WTC11 (cell line): ENCODE data around the gene TTLL11. TPM values are rescaled to one million over a fixed set of nuclear protein-coding genes. Genes with fewer than 3 reads are reported as not detected.

Source experiments
- ATAC-seq: fragments of 200-7000 bp; cut with Tn5 transposase; 2 replicates; pipeline ENCODE4 v1.10.0; 2021; ENCODE audit warnings: mild to moderate bottlenecking, moderate library complexity
- CTCF ChIA-PET: fragments of 300-600 bp; sonication (Branson Sonifier 250); formaldehyde crosslinking; loops from one replicate; lab custom pipeline; 2021; ENCODE audit warnings: antibody characterized with exemption; lab: Charles Lee
- POLR2A ChIA-PET: fragments of 350-600 bp; sonication (Branson Sonifier 250); formaldehyde crosslinking; loops from one replicate; lab custom pipeline; 2021; ENCODE audit warnings: antibody characterized with exemption; lab: Charles Lee
- DNase-seq: peaks from one replicate; pipeline ENCODE4 v3.0.0; 2021; ENCODE audit warnings: low spot score
- H3K27ac Mint-ChIP-seq: 2 replicates; pipeline ENCODE4 v1.8.0; 2021; ENCODE audit warnings: mixed read lengths
- H3K27me3 Mint-ChIP-seq: 2 replicates; pipeline ENCODE4 v1.8.0; 2021; ENCODE audit warnings: low read depth, mild to moderate bottlenecking, moderate library complexity, mixed read lengths
- H3K36me3 Mint-ChIP-seq: 2 replicates; pipeline ENCODE4 v1.8.0; 2021; ENCODE audit warnings: mixed read lengths
- H3K4me1 Mint-ChIP-seq: 2 replicates; pipeline ENCODE4 v1.8.0; 2022; ENCODE audit warnings: mixed read lengths
- H3K4me3 Mint-ChIP-seq: 2 replicates; pipeline ENCODE4 v1.8.0; 2021; ENCODE audit warnings: mild to moderate bottlenecking, moderate library complexity, mixed read lengths
- H3K9me3 Mint-ChIP-seq: 2 replicates; pipeline ENCODE4 v1.8.0; 2021; ENCODE audit warnings: mixed read lengths
- EMX1 ChIP-seq: fragments of 250-450 bp; sonication (Bioruptor Pico); IDR thresholded peaks from 2 replicates; pipeline ENCODE4 v1.8.0; 2021; ENCODE audit warnings: mild to moderate bottlenecking
- ESRRA ChIP-seq: sonication (generic); formaldehyde crosslinking; IDR thresholded peaks from 2 replicates; pipeline ENCODE4 v1.8.1; 2022; ENCODE audit warnings: mild to moderate bottlenecking, missing genetic modification reagents, borderline replicate concordance
- ETV6 ChIP-seq: sonication (generic); formaldehyde crosslinking; IDR thresholded peaks from 2 replicates; pipeline ENCODE4 v1.8.1; 2022; ENCODE audit warnings: mild to moderate bottlenecking, missing genetic modification reagents
- HMGA2 ChIP-seq: fragments of 250-450 bp; sonication (Bioruptor Pico); IDR thresholded peaks from 2 replicates; pipeline ENCODE4 v1.4.0; 2021; ENCODE audit warnings: mild to moderate bottlenecking, moderate library complexity
- JAZF1 ChIP-seq: fragments of 250-450 bp; sonication (Bioruptor Pico); IDR thresholded peaks from 2 replicates; pipeline ENCODE4 v1.9.0; 2021; ENCODE audit warnings: moderate library complexity, mild to moderate bottlenecking, inconsistent platforms
- JUN ChIP-seq: sonication (generic); formaldehyde crosslinking; IDR thresholded peaks from 2 replicates; pipeline ENCODE4 v1.8.0; 2023; ENCODE audit warnings: mild to moderate bottlenecking, missing genetic modification reagents
- MXD4 ChIP-seq: fragments of 250-450 bp; sonication (Bioruptor Pico); IDR thresholded peaks from 2 replicates; pipeline ENCODE4 v1.8.0; 2021; ENCODE audit warnings: mild to moderate bottlenecking, moderate library complexity, borderline replicate concordance
- MYBL2 ChIP-seq: sonication (generic); formaldehyde crosslinking; IDR thresholded peaks from 2 replicates; pipeline ENCODE4 v1.8.1; 2023; ENCODE audit warnings: mild to moderate bottlenecking, moderate library complexity, missing genetic modification reagents
- NFYB ChIP-seq: sonication (generic); formaldehyde crosslinking; conservative IDR thresholded peaks from 2 replicates; pipeline ENCODE4 v1.8.0; 2022; ENCODE audit warnings: low read depth, missing genetic modification reagents
- OVOL2 ChIP-seq: fragments of 250-450 bp; sonication (Bioruptor Pico); IDR thresholded peaks from 2 replicates; pipeline ENCODE4 v1.9.0; 2021; ENCODE audit warnings: mild to moderate bottlenecking, borderline replicate concordance
- RORB ChIP-seq: fragments of 250-450 bp; sonication (Bioruptor Pico); IDR thresholded peaks from 2 replicates; pipeline ENCODE4 v1.9.0; 2021; ENCODE audit warnings: mild to moderate bottlenecking
- TCF7 ChIP-seq: sonication (generic); formaldehyde crosslinking; IDR thresholded peaks from 2 replicates; pipeline ENCODE4 v1.8.0; 2022; ENCODE audit warnings: mild to moderate bottlenecking, low read depth, missing genetic modification reagents, moderate library complexity
- TP53 ChIP-seq: sonication (generic); formaldehyde crosslinking; IDR thresholded peaks from 2 replicates; pipeline ENCODE4 v1.8.1; 2023; ENCODE audit warnings: mild to moderate bottlenecking, missing genetic modification reagents
- ZNF416 ChIP-seq: fragments of 250-450 bp; sonication (Bioruptor Pico); IDR thresholded peaks from 2 replicates; pipeline ENCODE4 v1.9.0; 2021; ENCODE audit warnings: mild to moderate bottlenecking, inconsistent platforms
- ZNF671 ChIP-seq: fragments of 250-450 bp; sonication (Bioruptor Pico); IDR thresholded peaks from 2 replicates; pipeline ENCODE4 v1.8.0; 2021; ENCODE audit warnings: mild to moderate bottlenecking
- total RNA-seq: library from RNA; stranded (reverse); gene quantifications from 3 replicates; pipeline ENCODE4 v1.2.3, GENCODE V29; 2021
- TF ChIP-seq, protein P1 (sequence below): fragments of 250-450 bp; sonication (Bioruptor Pico); IDR thresholded peaks from 2 replicates; pipeline ENCODE4 v2.1.2; 2022; ENCODE audit warnings: mild to moderate bottlenecking, moderate library complexity
- TF ChIP-seq, protein P2 (sequence below): sonication (generic); formaldehyde crosslinking; IDR thresholded peaks from 2 replicates; pipeline ENCODE4 v1.8.1; 2023; ENCODE audit warnings: mild to moderate bottlenecking, missing genetic modification reagents, moderate library complexity
- TF ChIP-seq, protein P3 (sequence below): fragments of 250-450 bp; sonication (Bioruptor Pico); conservative IDR thresholded peaks from 2 replicates; pipeline ENCODE4 v1.9.0; 2021; ENCODE audit warnings: mild to moderate bottlenecking
- TF ChIP-seq, protein P4 (sequence below): sonication (generic); formaldehyde crosslinking; IDR thresholded peaks from 2 replicates; pipeline ENCODE4 v1.8.1; 2023; ENCODE audit warnings: mild to moderate bottlenecking, missing genetic modification reagents, borderline replicate concordance
- TF ChIP-seq, protein P5 (sequence below): sonication (generic); formaldehyde crosslinking; IDR thresholded peaks from 2 replicates; pipeline ENCODE4 v1.8.1; 2022; ENCODE audit warnings: missing genetic modification reagents, borderline replicate concordance
- TF ChIP-seq, protein P6 (sequence below): sonication (generic); formaldehyde crosslinking; IDR thresholded peaks from 2 replicates; pipeline ENCODE4 v1.8.0; 2022; ENCODE audit warnings: mild to moderate bottlenecking, missing genetic modification reagents

TTLL11 gene
- total RNA-seq, 1 experiment from 2014 or later: 1.1 TPM

DNA sequence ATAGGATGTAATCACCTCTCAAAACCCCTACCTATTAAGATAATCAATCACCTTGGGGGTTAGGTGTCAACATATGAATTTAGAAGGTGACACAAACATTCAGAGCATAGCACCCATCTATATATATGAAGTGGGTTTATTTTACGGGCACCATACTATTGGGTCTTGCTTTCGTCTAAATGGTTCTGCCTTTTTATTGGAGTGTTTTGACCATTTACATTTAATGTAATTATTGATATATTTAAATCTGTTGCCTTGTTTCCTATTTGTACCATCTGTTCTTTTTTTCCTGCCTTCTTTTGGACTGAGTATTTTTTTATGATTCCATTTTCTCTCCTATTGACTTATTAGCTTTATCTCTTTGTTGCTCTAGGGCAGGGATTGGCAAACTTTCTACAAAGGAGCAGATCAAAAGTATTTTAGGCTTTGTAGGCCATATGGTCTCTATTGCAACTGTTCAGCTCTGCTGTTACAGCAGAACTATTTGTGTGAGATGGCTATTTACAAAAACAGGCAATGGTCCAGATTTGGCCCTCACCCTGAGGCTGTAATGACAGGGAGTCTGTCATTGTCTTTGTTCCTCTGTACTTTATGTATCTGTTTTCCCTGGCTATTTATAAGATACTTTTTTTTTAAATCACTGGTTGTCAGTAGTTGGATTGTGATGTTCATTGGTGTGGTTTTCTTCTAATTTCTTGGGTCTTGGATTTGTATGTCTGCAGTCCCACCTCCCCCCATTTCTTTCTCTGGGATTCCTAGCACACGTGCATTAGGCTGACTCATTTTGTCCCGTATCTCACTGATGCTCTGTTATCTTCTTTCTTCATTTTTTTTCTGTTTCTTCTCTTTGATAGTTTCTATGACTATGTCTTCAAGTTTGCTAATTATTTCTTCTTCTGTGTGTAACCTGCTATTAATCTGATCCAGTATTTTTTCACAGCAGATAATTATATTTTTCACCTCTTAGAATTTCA, 314.6 kb downstream of the TTLL11 start:
- Mint-ChIP-seq H3K4me3 (no peak overlapping the region), H3K9me3 (no peaks in the 10 kb centered on the region), H3K36me3 (peaks cover 39% of the 10 kb centered on the region), H3K27me3 (no peaks in the 10 kb centered on the region), H3K4me1 (peaks cover 16% of the 10 kb centered on the region), H3K27ac (no peak overlapping the region)
- DNase-seq (no peak), ATAC-seq (no peak)
- ChIA-PET CTCF (no interaction called here), POLR2A (no interaction called here)
- TF ChIP-seq RORB: no peak
- TF ChIP-seq TCF7 (CRISPR knock-in tag): no peak
- no peak for TF ChIP-seq OVOL2 (CRISPR knock-in tag)
- no peak for TF ChIP-seq MXD4 (CRISPR knock-in tag)
- TF ChIP-seq ESRRA: no peak
- TF ChIP-seq ZNF416 (CRISPR knock-in tag): no peak
- TF ChIP-seq, protein P1, sequence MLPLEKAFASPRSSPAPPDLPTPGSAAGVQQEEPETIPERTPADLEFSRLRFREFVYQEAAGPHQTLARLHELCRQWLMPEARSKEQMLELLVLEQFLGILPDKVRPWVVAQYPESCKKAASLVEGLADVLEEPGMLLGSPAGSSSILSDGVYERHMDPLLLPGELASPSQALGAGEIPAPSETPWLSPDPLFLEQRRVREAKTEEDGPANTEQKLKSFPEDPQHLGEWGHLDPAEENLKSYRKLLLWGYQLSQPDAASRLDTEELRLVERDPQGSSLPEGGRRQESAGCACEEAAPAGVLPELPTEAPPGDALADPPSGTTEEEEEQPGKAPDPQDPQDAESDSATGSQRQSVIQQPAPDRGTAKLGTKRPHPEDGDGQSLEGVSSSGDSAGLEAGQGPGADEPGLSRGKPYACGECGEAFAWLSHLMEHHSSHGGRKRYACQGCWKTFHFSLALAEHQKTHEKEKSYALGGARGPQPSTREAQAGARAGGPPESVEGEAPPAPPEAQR (CRISPR knock-in tag): no peak
- TF ChIP-seq, protein P2, sequence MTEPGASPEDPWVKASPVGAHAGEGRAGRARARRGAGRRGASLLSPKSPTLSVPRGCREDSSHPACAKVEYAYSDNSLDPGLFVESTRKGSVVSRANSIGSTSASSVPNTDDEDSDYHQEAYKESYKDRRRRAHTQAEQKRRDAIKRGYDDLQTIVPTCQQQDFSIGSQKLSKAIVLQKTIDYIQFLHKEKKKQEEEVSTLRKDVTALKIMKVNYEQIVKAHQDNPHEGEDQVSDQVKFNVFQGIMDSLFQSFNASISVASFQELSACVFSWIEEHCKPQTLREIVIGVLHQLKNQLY (CRISPR knock-in tag): no peak
- TF ChIP-seq, protein P3, sequence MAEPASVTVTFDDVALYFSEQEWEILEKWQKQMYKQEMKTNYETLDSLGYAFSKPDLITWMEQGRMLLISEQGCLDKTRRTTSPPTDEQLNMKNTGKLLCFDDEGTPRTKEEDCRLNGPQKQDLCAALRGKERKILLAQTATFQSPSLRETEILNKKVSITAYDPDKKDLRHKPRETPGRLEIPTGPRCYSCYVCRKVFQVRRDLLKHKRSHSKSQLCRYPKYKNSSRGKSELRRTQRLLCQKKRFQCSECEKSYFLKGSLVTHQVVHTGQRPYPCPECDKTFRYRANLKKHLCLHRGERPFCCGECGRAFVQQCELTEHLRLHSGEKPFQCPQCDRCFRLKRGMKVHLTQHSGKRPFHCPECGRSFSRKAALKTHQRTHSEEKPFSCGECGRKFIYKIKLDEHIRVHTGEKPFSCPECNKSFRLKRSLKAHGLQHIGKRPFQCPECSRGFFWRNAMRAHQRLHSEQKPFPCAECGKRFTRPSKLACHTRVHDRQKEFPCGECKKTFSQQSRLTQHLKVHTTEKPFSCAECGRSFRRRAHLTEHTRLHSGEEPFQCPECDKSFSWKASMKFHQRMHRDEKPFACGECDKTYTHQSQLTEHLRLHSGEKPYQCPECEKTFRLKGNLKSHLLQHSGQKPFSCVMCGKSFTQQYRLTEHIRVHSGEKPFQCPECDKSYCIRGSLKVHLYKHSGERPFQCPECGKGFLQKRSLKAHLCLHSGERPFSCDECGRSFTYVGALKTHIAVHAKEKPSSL (CRISPR knock-in tag): no peak

DNA sequence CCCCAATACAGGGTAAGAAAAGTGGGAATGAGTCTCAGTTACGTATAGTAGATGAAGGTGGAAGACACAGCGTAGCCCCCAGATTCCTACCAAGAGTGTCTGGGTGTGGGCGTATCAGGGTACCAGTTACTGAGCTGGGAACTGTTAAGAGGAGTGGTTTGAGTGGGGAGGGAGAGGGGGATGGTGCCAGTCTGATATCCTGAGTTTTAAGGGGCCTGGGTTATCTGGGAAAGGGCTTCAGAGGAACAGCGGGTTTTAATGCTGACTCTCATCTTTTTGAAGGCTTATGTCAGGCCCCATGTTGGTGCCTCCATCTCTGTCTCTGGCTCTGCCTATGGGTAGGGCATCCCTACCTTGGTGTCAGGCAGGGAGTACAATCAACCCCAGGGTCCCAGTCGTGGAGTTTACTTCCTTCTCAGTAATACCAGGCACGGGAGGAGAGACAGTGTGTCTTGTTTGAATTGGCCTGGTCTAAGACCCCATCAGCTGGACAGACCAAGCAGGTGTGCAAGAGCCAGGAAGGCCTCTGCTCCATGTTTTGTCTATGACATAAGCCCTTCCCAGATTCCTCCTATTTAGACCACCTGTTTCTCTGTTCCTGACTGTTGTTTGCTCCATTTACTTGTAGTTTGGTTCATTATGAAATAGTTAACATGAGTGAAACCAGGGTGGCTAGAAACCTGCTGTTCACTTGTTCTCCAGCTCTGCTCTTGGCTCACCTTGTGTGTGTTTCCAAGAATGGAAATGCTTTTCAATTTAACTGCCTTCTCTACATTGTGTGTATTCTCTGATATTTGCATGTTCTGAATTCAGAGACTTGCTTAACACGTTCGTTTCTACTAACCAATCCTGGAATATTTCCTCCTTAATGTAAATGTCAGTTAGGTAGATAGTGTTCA, 316.1 kb downstream of the TTLL11 start:
- POLR2A ChIA-PET: interaction anchor here (0.6 kb wide), 1 partner anchor 262 kb away, joined by 3 read pairs; no protein-coding TSS in a partner anchor
- Mint-ChIP-seq H3K4me1 (peaks cover 6% of the 10 kb centered on the region; the same call in 1 of the 2 replicates), H3K9me3 (no peaks in the 10 kb centered on the region), H3K36me3 (peaks cover 36% of the 10 kb centered on the region), H3K4me3 (no peak overlapping the region), H3K27ac (no peak overlapping the region), H3K27me3 (no peaks in the 10 kb centered on the region)
- CTCF ChIA-PET: no interaction called here
- DNase-seq (peak; percentile 3), ATAC-seq (no peak)
- no peak for TF ChIP-seq MYBL2
- TF ChIP-seq HMGA2 (CRISPR knock-in tag): no peak
- no peak for TF ChIP-seq ZNF671
- TF ChIP-seq, protein P4, sequence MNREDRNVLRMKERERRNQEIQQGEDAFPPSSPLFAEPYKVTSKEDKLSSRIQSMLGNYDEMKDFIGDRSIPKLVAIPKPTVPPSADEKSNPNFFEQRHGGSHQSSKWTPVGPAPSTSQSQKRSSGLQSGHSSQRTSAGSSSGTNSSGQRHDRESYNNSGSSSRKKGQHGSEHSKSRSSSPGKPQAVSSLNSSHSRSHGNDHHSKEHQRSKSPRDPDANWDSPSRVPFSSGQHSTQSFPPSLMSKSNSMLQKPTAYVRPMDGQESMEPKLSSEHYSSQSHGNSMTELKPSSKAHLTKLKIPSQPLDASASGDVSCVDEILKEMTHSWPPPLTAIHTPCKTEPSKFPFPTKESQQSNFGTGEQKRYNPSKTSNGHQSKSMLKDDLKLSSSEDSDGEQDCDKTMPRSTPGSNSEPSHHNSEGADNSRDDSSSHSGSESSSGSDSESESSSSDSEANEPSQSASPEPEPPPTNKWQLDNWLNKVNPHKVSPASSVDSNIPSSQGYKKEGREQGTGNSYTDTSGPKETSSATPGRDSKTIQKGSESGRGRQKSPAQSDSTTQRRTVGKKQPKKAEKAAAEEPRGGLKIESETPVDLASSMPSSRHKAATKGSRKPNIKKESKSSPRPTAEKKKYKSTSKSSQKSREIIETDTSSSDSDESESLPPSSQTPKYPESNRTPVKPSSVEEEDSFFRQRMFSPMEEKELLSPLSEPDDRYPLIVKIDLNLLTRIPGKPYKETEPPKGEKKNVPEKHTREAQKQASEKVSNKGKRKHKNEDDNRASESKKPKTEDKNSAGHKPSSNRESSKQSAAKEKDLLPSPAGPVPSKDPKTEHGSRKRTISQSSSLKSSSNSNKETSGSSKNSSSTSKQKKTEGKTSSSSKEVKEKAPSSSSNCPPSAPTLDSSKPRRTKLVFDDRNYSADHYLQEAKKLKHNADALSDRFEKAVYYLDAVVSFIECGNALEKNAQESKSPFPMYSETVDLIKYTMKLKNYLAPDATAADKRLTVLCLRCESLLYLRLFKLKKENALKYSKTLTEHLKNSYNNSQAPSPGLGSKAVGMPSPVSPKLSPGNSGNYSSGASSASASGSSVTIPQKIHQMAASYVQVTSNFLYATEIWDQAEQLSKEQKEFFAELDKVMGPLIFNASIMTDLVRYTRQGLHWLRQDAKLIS (CRISPR knock-in tag): no peak
- TF ChIP-seq TP53 (CRISPR knock-in tag): no peak
- TF ChIP-seq JUN: no peak
- TF ChIP-seq EMX1 (CRISPR knock-in tag): no peak
- TF ChIP-seq, protein P5, sequence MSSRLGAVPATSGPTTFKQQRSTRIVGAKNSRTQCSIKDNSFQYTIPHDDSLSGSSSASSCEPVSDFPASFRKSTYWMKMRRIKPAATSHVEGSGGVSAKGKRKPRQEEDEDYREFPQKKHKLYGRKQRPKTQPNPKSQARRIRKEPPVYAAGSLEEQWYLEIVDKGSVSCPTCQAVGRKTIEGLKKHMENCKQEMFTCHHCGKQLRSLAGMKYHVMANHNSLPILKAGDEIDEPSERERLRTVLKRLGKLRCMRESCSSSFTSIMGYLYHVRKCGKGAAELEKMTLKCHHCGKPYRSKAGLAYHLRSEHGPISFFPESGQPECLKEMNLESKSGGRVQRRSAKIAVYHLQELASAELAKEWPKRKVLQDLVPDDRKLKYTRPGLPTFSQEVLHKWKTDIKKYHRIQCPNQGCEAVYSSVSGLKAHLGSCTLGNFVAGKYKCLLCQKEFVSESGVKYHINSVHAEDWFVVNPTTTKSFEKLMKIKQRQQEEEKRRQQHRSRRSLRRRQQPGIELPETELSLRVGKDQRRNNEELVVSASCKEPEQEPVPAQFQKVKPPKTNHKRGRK (CRISPR knock-in tag): no peak
- TF ChIP-seq JAZF1 (CRISPR knock-in tag): no peak
- no peak for TF ChIP-seq ETV6 (CRISPR knock-in tag)
- no peak for TF ChIP-seq NFYB (CRISPR knock-in tag)
- TF ChIP-seq, protein P6, sequence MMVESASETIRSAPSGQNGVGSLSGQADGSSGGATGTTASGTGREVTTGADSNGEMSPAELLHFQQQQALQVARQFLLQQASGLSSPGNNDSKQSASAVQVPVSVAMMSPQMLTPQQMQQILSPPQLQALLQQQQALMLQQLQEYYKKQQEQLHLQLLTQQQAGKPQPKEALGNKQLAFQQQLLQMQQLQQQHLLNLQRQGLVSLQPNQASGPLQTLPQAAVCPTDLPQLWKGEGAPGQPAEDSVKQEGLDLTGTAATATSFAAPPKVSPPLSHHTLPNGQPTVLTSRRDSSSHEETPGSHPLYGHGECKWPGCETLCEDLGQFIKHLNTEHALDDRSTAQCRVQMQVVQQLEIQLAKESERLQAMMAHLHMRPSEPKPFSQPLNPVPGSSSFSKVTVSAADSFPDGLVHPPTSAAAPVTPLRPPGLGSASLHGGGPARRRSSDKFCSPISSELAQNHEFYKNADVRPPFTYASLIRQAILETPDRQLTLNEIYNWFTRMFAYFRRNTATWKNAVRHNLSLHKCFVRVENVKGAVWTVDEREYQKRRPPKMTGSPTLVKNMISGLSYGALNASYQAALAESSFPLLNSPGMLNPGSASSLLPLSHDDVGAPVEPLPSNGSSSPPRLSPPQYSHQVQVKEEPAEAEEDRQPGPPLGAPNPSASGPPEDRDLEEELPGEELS (CRISPR knock-in tag): no peak
